Activated gamma-delta T cell treated with Interleukin-2 at 50 U/mL for 16 hours (primary cell): Measurements from ENCODE around the gene C1QTNF6.
"Not testable (repeated sequence)": the region's sequence is repeated elsewhere in the genome, so short reads cannot be mapped to it uniquely, and the experiment has no call there.

Experiments used
- DNase-seq: peaks from one replicate; pipeline ENCODE4 v3.0.0-alpha.2; 2020

Gene C1QTNF6

GRCh38 chr22:37206841-37207821 lies 19.1 kb upstream of the C1QTNF6 start:
- DNase-seq: no peak

GRCh38 chr22:37206118-37206840 lies 18.2 kb upstream of the C1QTNF6 start:
- DNase-seq: no peak

- no peak for DNase-seq
These were observed 17.0 kb upstream of the C1QTNF6 start for GRCh38 chr22:37205046-37205445.

GRCh38 chr22:37204045-37204655 lies 16.1 kb upstream of the C1QTNF6 start:
- no peak for DNase-seq

GRCh38 chr22:37203354-37204044 lies 15.5 kb upstream of the C1QTNF6 start:
- no peak for DNase-seq

GRCh38 chr22:37202716-37203115 lies 14.7 kb upstream of the C1QTNF6 start:
- DNase-seq: no peak

- DNase-seq: no peak
These were observed 14.0 kb upstream of the C1QTNF6 start for GRCh38 chr22:37202001-37202555.

GRCh38 chr22:37201443-37201820 lies 13.4 kb upstream of the C1QTNF6 start:
- DNase-seq: not testable (repeated sequence)

- DNase-seq: no peak
These were observed 11.7 kb upstream of the C1QTNF6 start for GRCh38 chr22:37199760-37200108.

GRCh38 chr22:37199103-37199759 lies 11.2 kb upstream of the C1QTNF6 start:
- DNase-seq: peak; percentile 99

GRCh38 chr22:37198258-37199102 lies 10.4 kb upstream of the C1QTNF6 start:
- peak; percentile 92 for DNase-seq

GRCh38 chr22:37197451-37198257 lies 9.6 kb upstream of the C1QTNF6 start:
- no peak for DNase-seq

GRCh38 chr22:37196539-37197450 lies 8.7 kb upstream of the C1QTNF6 start:
- no peak for DNase-seq

- no peak for DNase-seq
These were observed 7.9 kb upstream of the C1QTNF6 start for GRCh38 chr22:37195921-37196320.

- DNase-seq: no peak
These were observed 6.7 kb upstream of the C1QTNF6 start for GRCh38 chr22:37194750-37195149.

GRCh38 chr22:37193629-37194191 lies 5.7 kb upstream of the C1QTNF6 start:
- DNase-seq: peak; percentile 35

GRCh38 chr22:37192741-37193140 lies 4.7 kb upstream of the C1QTNF6 start:
- DNase-seq: no peak

- DNase-seq: no peak
These were observed 4.2 kb upstream of the C1QTNF6 start for GRCh38 chr22:37192204-37192603.
